GM12864 (cell line): Measurements from ENCODE around the gene GLB1L.

Source experiments
- DNase-seq: peaks from one replicate; pipeline ENCODE4 v3.0.0-alpha.2; 2011; ENCODE audit warnings: low read depth
- H3K4me3 ChIP-seq: 2 replicates; pipeline ENCODE4 v1.5.1; 2011; ENCODE audit warnings: mild to moderate bottlenecking, low read depth, low read length, control low read depth
- TF ChIP-seq, protein P1 (sequence below): IDR thresholded peaks from 2 replicates; pipeline ENCODE4 v1.5.1; 2011; ENCODE audit warnings: low read depth, mild to moderate bottlenecking, moderate library complexity, low read length, control low read depth, inconsistent platforms; ENCODE audit errors: missing control alignments

Gene GLB1L

DNA sequence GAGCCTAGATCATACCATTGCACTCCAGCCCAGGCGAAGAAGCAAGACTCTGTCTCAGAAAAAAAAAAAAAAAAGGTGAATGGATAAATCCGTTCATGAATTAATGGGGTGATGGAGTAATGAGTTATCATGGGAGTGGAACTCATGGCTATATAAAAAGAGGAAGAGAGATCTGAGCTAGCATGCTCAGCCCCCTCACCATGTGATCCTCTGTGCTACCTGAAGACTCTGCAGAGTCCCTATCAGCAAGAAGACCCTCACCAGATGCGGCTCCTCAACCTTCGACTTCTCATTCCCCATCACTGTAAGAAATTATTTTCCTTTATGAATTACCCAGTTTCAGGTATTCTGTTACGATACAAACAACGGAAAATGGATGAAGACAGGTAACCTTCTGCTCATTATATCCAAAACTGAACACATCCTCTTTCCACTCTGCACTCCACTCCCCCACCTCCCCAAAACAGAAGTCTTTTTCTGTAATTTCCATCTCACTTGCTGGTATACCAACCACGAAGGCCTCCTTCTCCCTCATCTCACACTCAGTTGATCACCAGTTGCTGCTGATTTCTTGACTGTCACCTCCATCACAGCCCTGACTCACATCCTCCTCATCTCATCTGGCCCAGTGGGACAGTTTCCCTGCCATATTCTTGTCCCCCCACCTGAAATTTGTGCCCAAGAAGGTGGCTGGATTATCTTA is 58.3 kb downstream of the GLB1L start:
- no peak for DNase-seq
- TF ChIP-seq, protein P1, sequence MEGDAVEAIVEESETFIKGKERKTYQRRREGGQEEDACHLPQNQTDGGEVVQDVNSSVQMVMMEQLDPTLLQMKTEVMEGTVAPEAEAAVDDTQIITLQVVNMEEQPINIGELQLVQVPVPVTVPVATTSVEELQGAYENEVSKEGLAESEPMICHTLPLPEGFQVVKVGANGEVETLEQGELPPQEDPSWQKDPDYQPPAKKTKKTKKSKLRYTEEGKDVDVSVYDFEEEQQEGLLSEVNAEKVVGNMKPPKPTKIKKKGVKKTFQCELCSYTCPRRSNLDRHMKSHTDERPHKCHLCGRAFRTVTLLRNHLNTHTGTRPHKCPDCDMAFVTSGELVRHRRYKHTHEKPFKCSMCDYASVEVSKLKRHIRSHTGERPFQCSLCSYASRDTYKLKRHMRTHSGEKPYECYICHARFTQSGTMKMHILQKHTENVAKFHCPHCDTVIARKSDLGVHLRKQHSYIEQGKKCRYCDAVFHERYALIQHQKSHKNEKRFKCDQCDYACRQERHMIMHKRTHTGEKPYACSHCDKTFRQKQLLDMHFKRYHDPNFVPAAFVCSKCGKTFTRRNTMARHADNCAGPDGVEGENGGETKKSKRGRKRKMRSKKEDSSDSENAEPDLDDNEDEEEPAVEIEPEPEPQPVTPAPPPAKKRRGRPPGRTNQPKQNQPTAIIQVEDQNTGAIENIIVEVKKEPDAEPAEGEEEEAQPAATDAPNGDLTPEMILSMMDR: no peak
- H3K4me3 ChIP-seq: no peak overlapping the region
